ENCODE measurements around the gene UNC5C.

Gene UNC5C

DNA sequence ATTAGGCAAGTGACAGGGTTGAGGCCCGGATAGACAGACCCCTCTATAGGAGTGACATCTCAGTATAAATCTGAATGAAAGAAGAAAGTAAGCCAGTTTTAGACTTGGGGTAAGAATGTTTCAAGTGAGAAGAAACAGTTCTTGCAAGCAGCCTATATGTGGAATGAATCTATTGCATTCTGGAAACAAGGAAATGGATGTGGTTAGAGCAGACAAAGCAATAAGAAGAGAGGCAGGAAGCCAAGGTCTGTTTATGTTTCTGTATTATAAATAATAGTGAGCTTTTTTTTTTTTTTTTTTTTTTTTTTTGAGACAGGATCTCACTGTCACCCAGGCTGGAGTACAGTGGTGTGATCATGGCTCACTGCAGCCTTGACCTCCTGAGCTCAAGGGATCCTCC lies 255.8 kb downstream of the UNC5C start:
- Mint-ChIP-seq H3K4me3 (no peak overlapping the region), H3K27ac (no peak overlapping the region), H3K9me3 (ENCODE audit: low read depth) (no peaks in the 10 kb centered on the region)

DNA sequence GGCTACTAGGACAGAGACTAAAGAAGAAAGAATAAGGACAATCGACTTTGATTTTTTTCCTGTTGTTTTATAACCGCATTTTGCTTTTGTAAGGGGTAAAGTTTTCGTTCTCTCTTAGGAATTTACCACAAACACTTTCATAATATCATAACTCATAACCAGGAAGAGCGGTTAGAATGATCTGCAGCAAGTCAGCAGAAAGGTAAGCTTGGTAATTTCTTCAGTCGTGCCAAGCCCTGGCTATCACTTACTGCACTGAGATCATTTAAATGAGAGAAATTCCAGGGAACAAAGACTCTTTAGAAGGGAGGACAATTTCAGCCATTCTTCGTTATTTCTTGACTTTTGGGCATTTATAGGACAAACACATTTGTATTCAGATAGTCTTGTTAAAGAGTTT lies 258.1 kb downstream of the UNC5C start:
- no peaks in the 10 kb centered on the region for H3K36me3 Mint-ChIP-seq
- H3K27me3 Mint-ChIP-seq, result no peaks in the 10 kb centered on the region
- H3K9me3 Mint-ChIP-seq (ENCODE audit: low read depth), result no peaks in the 10 kb centered on the region
- H3K27ac Mint-ChIP-seq, result no peak overlapping the region
- H3K4me1 Mint-ChIP-seq (ENCODE audit: low read depth), result peaks cover 52% of the 10 kb centered on the region
- H3K4me3 Mint-ChIP-seq, result no peak overlapping the region

More for the DNA sequence above, 255.8 kb downstream of the UNC5C start:
- H3K27me3 Mint-ChIP-seq, result no peaks in the 10 kb centered on the region
- H3K4me1 Mint-ChIP-seq (ENCODE audit: low read depth), result peaks cover 52% of the 10 kb centered on the region
- H3K36me3 Mint-ChIP-seq, result no peaks in the 10 kb centered on the region

DNA sequence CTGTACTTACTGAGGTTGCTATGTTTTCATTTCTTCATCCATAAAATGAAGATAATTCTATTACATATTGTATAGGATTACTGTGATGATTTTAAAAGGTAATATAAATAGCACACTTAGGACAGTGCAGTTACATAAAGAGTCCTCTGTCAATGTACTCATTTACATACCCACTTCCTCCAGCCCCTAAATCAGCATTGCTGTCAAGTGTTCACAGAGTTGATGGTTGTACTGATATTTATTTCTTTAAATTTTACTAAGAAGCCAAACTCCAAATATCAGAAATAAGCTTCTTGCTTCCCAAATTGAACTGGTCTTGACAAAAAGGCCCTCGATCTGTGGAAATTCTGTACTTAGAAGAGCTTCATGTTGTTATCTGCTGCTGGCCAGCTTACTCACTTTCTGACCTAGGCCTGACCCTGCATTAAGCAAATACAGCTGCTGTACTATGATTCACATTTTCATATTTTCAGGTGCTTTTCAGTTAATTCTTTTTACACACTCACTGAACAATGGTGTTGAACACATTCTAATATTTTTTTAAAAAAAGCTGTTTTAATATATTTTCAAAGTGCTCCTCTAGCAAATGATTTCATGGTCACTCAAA lies 259.6 kb downstream of the UNC5C start:
- H3K9me3 Mint-ChIP-seq (ENCODE audit: low read depth), result no peaks in the 10 kb centered on the region
- H3K36me3 Mint-ChIP-seq, result no peaks in the 10 kb centered on the region
- H3K27ac Mint-ChIP-seq, result no peak overlapping the region
- H3K4me1 Mint-ChIP-seq (ENCODE audit: low read depth), result peaks cover 44% of the 10 kb centered on the region
- H3K27me3 Mint-ChIP-seq, result no peaks in the 10 kb centered on the region
- no peak overlapping the region for H3K4me3 Mint-ChIP-seq

DNA sequence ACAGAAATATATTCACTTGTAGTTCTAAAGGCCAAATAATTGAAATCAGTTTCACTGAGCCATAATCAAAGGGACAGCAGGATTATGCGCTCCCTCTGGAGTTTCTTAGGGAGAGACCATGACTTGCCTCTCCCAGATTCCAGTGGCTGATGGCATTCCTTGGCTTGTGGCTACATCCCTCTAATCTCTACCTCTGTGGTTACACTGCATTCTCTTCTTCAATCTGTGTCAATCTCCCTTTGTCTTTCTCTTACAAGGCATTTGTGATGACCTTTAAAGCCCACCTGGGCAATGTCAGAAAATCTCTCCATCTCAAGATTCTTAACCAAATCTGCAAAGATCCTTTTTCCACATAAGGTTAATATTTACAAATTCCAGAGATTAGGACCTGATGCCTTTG lies 260.2 kb downstream of the UNC5C start:
- no peaks in the 10 kb centered on the region for H3K9me3 Mint-ChIP-seq (ENCODE audit: low read depth)
- no peak overlapping the region for H3K4me3 Mint-ChIP-seq
- no peaks in the 10 kb centered on the region for H3K36me3 Mint-ChIP-seq
- no peak overlapping the region for H3K27ac Mint-ChIP-seq
- H3K27me3 Mint-ChIP-seq, result no peaks in the 10 kb centered on the region
- H3K4me1 Mint-ChIP-seq (ENCODE audit: low read depth), result peaks cover 38% of the 10 kb centered on the region

DNA sequence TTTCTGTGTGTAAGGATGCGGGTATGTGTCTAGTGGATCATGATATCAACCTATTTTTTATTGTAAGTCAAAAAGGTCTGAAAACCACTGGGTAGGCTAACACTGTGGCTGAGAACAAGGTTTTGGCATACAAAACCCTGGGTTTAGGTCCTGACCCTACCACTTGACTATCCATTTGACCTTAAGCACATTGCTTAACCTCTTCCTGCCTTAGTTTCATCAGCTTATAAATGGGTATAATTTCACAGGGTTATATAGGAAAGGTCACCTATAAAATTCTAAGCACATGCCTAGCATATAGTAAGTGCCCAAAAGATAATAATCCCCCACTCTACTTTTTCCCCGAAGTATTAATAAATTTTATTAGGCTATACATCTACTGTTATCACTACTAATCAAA lies 263.0 kb downstream of the UNC5C start:
- H3K9me3 Mint-ChIP-seq (ENCODE audit: low read depth), result peaks cover 12% of the 10 kb centered on the region
- peaks cover 20% of the 10 kb centered on the region for H3K4me1 Mint-ChIP-seq (ENCODE audit: low read depth)
- H3K27me3 Mint-ChIP-seq, result no peaks in the 10 kb centered on the region
- H3K4me3 Mint-ChIP-seq, result no peak overlapping the region
- peaks cover 4% of the 10 kb centered on the region for H3K36me3 Mint-ChIP-seq
- H3K27ac Mint-ChIP-seq, result no peak overlapping the region

DNA sequence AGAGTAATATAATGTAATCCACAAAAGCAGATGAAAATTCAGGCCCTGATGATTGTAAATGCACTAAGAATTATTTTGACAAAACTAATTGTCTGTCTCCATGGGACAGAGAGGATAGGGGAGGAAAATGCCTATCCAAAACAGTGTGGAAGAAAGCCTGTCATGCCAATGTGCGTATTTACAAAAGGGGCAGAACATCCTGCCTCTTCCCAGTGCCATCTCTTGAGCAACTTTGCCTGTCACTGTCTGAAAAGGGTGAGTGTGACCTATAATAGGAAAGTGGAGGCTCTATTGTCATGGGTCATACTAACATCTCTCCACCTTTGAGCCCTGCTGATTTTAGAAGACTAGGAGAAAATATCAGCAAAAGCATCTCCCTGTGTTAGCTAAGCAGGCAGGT lies 264.1 kb downstream of the UNC5C start:
- Mint-ChIP-seq H3K36me3 (peaks cover 5% of the 10 kb centered on the region), H3K9me3 (ENCODE audit: low read depth) (peaks cover 15% of the 10 kb centered on the region), H3K27ac (no peak overlapping the region), H3K4me1 (ENCODE audit: low read depth) (peaks cover 13% of the 10 kb centered on the region), H3K27me3 (no peaks in the 10 kb centered on the region), H3K4me3 (no peak overlapping the region)

DNA sequence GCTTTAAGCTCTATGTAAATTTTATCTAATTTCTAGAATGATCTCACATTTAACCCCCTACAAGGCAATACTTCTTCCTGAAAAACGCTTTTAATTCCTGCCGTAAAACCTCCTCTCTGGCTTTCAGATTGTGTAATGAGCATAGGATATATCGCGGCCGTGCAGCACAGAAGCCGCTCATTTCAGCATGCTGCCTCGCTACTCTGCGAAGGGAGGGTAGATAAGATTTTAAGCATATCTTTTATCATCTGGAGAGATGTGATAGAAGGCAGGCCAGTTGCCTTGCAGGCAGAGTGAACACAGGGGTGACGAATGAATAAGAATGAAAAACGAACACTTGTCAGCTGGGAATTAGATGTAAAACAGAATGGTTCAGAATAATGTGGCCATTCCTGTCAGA lies 265.5 kb downstream of the UNC5C start:
- H3K4me1 Mint-ChIP-seq (ENCODE audit: low read depth), result no peaks in the 10 kb centered on the region
- H3K27me3 Mint-ChIP-seq, result no peaks in the 10 kb centered on the region
- no peak overlapping the region for H3K27ac Mint-ChIP-seq
- H3K9me3 Mint-ChIP-seq (ENCODE audit: low read depth), result peaks cover 15% of the 10 kb centered on the region
- peaks cover 5% of the 10 kb centered on the region for H3K36me3 Mint-ChIP-seq
- H3K4me3 Mint-ChIP-seq, result no peak overlapping the region

DNA sequence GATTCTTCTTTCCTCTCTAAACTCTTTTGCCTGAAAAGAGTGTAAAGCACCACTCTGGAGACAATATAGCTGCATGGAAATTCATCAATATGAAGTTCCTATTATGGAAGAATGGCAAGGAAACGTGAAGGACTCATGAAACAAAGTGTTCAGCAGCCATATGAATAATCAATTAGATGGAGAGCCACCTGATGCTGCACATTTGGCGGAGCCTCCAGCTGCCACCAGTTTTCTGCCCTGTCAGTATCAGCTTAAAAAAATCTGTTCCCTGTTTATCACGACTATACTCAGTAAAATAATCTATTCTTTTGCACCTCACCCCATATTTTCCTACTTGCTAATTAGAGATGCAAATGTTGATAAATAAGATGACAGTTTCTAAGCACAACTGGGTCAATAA lies 276.0 kb downstream of the UNC5C start:
- H3K4me3 Mint-ChIP-seq, result no peak overlapping the region
- no peaks in the 10 kb centered on the region for H3K4me1 Mint-ChIP-seq (ENCODE audit: low read depth)

DNA sequence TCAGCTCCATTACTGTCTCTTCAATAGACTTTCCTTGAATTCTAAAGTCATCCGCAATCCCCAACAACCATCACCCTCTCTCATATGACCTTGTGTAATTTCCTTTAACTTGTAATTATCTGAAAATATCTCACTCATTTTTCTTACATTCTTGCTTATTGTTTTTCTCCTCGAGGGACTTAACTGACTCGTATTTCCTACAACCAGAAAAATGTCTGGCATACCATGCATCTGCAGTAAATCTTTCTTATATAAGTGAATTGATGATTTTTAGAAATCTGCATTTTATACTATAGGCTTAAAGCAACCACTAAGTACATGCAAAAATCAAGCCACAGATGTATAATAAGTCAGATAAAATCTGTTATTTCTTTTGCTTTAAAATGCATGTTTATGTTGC lies 276.7 kb downstream of the UNC5C start:
- Mint-ChIP-seq H3K36me3 (no peaks in the 10 kb centered on the region), H3K27ac (no peak overlapping the region), H3K4me1 (ENCODE audit: low read depth) (no peaks in the 10 kb centered on the region), H3K4me3 (no peak overlapping the region), H3K27me3 (peaks cover 2% of the 10 kb centered on the region), H3K9me3 (ENCODE audit: low read depth) (no peaks in the 10 kb centered on the region)

More for the DNA sequence above, 276.0 kb downstream of the UNC5C start:
- peaks cover 2% of the 10 kb centered on the region for H3K27me3 Mint-ChIP-seq
- H3K9me3 Mint-ChIP-seq (ENCODE audit: low read depth), result no peaks in the 10 kb centered on the region
- no peaks in the 10 kb centered on the region for H3K36me3 Mint-ChIP-seq
- H3K27ac Mint-ChIP-seq, result no peak overlapping the region

DNA sequence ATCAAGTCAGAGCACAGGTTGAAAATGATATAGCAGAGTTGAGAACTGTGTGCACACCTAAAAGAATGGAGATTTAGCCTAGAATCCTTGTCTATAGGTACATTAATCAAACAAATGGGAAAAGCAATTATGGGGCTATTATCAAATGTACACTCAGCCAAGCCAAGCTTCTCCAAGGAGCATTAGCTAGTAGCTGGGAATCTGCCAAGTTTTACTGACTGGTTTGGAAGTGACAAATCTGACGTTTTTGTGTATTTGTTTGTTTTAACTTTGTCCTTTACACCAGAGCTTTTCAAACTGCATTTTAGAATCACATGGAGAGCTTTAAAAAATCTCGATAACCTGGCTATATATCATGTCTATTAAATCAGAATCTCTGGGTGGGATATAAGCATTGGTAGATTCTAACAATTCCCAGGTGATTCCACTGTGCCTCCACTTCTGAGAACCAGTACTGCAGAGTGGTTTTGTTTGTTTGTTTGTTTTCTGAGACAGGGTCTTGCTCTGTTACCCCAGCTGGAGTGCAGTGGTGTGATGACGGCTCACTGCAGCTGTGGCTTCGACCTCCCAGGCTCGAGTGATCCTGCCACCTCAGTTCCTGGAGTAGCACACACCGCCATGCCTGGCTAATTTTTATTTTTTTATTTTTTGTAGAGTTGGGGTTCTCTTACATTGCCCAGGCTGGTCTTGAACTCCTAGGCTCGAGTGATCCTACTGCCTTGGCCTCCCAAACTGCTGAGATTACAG lies 279.8 kb downstream of the UNC5C start:
- H3K4me1 Mint-ChIP-seq (ENCODE audit: low read depth), result no peaks in the 10 kb centered on the region
- H3K4me3 Mint-ChIP-seq, result no peak overlapping the region
- no peaks in the 10 kb centered on the region for H3K9me3 Mint-ChIP-seq (ENCODE audit: low read depth)
- no peak overlapping the region for H3K27ac Mint-ChIP-seq
- H3K36me3 Mint-ChIP-seq, result no peaks in the 10 kb centered on the region
- H3K27me3 Mint-ChIP-seq, result peaks cover 2% of the 10 kb centered on the region

DNA sequence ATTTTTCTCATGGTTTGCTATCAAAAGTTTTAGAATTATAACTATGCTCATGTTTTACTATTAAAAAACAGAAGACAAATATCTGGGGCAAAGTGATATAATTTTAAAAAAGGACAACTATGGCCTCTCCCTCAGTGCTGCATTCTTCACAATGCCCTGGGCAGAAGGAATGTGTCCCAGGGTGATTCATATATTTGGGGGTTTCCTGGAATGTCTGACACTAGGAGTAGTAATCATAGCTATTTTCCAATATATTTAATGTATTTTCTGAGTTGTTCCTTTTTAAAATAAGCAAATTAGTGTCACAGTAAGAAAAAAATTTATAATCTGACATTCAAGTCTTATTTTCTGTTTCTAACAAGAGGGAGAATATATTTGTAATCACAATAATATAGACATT lies 281.7 kb downstream of the UNC5C start:
- no peaks in the 10 kb centered on the region for H3K4me1 Mint-ChIP-seq (ENCODE audit: low read depth)
- no peaks in the 10 kb centered on the region for H3K9me3 Mint-ChIP-seq (ENCODE audit: low read depth)
- H3K27ac Mint-ChIP-seq, result no peak overlapping the region

DNA sequence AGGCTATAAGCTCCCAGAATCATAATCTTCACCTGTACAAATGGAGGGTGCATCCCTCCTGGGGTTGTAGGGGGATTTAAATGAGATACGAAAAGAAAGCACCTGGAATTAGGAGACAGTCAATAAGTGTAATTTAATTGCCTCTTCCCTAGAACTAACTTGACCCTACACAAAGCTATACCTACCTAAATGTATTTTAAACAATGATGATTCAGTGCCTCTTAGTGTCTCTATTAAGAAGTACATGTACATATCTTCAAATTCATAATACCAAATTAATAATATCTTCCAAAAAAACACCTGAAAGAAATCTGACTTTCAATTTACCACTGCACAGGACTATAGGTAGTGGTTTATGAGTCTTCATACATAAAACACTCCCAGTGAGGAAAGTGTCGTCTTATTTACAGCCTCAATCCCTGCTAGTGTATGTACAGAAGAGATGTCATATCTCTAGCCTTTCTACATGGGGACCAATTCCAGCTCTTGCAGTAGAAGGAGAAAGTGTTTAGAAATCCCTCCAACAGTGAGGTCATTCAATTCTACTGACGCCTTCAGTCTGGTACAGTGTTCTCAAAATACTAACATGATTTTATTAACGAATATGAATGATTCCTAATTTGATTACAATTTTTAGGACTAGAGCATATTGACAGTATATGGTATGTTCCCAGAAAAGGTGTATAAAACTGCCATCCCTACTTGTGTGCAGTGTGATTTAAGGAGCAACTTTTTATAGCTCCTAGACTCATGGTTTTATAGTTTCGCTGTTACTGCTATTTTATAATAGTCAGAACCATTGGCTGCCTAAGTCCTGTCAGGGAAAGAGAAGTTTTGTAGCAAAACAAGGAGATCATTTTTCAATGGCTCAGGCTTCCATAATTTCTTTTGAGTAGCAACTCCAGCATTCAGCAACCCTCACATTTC lies 282.7 kb downstream of the UNC5C start:
- H3K27me3 Mint-ChIP-seq, result no peaks in the 10 kb centered on the region
- no peak overlapping the region for H3K4me3 Mint-ChIP-seq
- no peaks in the 10 kb centered on the region for H3K36me3 Mint-ChIP-seq
- no peak overlapping the region for H3K27ac Mint-ChIP-seq
- H3K9me3 Mint-ChIP-seq (ENCODE audit: low read depth), result no peaks in the 10 kb centered on the region
- H3K4me1 Mint-ChIP-seq (ENCODE audit: low read depth), result no peaks in the 10 kb centered on the region

More for the DNA sequence above, 281.7 kb downstream of the UNC5C start:
- Mint-ChIP-seq H3K27me3 (no peaks in the 10 kb centered on the region), H3K36me3 (no peaks in the 10 kb centered on the region), H3K4me3 (no peak overlapping the region)

DNA sequence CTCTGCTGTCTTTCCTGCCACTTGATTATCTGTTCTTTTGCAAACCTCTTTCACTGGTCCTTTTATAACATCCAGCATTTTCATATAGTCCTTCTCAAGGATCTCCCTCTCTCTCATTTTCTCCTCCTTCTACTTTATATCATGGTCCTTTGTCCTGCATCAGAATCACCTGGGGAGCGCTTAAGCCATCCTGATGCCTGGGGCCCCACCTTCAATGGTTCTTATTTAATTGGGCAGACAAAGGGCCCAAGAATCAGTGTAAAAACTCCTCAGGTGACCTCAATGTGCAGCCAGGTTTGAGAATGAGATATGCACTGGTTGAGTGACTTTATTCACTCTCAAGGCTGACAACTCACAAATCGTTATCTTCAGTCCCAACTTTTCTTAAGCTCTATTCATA lies 283.9 kb downstream of the UNC5C start:
- Mint-ChIP-seq H3K36me3 (no peaks in the 10 kb centered on the region), H3K27me3 (no peaks in the 10 kb centered on the region), H3K4me3 (no peak overlapping the region), H3K27ac (no peak overlapping the region), H3K9me3 (ENCODE audit: low read depth) (no peaks in the 10 kb centered on the region), H3K4me1 (ENCODE audit: low read depth) (no peaks in the 10 kb centered on the region)

DNA sequence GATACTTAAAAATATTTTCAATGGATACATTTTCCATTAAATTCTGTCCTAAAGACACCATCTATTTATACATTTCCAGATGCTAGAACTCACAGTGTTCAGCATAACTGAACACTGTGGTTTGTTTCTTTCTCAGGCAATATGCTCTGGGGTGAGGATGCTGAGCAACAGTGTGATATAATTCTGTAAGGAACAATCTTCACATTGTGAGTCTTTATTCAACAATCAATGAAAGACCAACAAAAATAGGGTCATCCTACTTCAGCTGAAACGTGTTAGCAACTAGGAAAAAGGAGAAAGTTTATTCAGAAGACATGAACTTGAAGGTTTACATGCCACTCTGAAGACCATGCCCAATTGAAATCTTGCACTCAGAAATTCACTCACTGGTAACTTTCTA lies 284.8 kb downstream of the UNC5C start:
- Mint-ChIP-seq H3K4me3 (no peak overlapping the region), H3K27me3 (no peaks in the 10 kb centered on the region), H3K36me3 (no peaks in the 10 kb centered on the region), H3K4me1 (ENCODE audit: low read depth) (no peaks in the 10 kb centered on the region), H3K27ac (no peak overlapping the region), H3K9me3 (ENCODE audit: low read depth) (no peaks in the 10 kb centered on the region)

DNA sequence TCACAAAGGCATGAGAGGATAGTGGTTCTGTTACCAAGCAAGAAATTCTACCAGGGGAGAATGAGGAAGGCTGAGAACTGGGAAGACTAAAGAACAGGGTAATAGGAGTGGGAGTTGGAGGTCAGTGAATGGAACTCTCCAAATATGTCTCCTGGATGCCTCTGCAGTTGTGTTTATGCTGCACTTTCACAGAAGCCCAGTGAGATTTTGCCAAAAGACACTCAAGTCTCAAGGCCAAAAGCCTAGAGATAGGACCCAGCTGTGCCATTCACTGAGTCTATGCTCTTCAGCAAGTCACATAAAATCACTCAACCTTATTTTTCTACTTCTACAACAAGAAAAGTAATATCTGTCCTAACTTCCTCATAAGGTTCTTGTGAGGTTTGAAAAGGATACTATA lies 285.4 kb downstream of the UNC5C start:
- Mint-ChIP-seq H3K4me1 (ENCODE audit: low read depth) (no peaks in the 10 kb centered on the region), H3K27ac (no peak overlapping the region)

More for the DNA sequence above, 285.4 kb downstream of the UNC5C start:
- no peaks in the 10 kb centered on the region for H3K36me3 Mint-ChIP-seq
- H3K9me3 Mint-ChIP-seq (ENCODE audit: low read depth), result no peaks in the 10 kb centered on the region
- H3K4me3 Mint-ChIP-seq, result no peak overlapping the region
- H3K27me3 Mint-ChIP-seq, result no peaks in the 10 kb centered on the region

Measured in activated naive CD8-positive, alpha-beta T cell (primary cell).